Measurements from ENCODE around the gene ACYP1. TPM values are rescaled to one million over a fixed set of nuclear protein-coding genes. Genes with fewer than 3 reads are reported as not detected.

The ACYP1 gene
- total and polyA plus RNA-seq, 4 donors, result 11.6 to 35.5 (median 16.8) TPM

- WGBS, 2 donors, result 82 to 92% methylated on average over 5 of the region's 5 CpGs
- H3K4me1 ChIP-seq (ENCODE audit: control insufficient read depth in 5 of 5, insufficient read depth in 5 of 5, low read length in 5 of 5), result peaks cover 5 to 64% (median 10%) of the 10 kb centered on the region in 5 donors
- TF ChIP-seq CTCF (IDR thresholded peaks at IDR 0.05; ENCODE audit: control extremely low read depth, extremely low read depth), result no peak
Measured at GRCh38 chr14:75049136-75049535, 14.7 kb downstream of the ACYP1 start.

GRCh38 chr14:75048101-75048500 is 15.7 kb downstream of the ACYP1 start:
- no peak overlapping the region for H3K9ac ChIP-seq (ENCODE audit: insufficient read depth in 1 of 2, low read length in 2 of 2)
- H3K36me3 ChIP-seq (ENCODE audit: control insufficient read depth in 4 of 4, insufficient read depth in 4 of 4, low read length in 4 of 4), result peaks cover 0 to 7% (median under 1%) of the 10 kb centered on the region in 4 donors
- H3K27ac ChIP-seq (ENCODE audit: low read depth in 1 of 2, low read length in 1 of 2), result no peak overlapping the region
- peaks cover 0 to 64% (median 10%) of the 10 kb centered on the region in 5 donors for H3K4me1 ChIP-seq (ENCODE audit: control insufficient read depth in 5 of 5, insufficient read depth in 5 of 5, low read length in 5 of 5)
- no peaks in the 10 kb centered on the region for H3K27me3 ChIP-seq (ENCODE audit: control insufficient read depth in 3 of 3, insufficient read depth in 3 of 3, low read length in 2 of 3)
- no peak for DNase-seq
- 86 to 91% methylated on average over 2 of the region's 2 CpGs for WGBS, 2 donors
- no peak for TF ChIP-seq CTCF (IDR thresholded peaks at IDR 0.05; ENCODE audit: control extremely low read depth, extremely low read depth)
- H3K9me3 ChIP-seq (ENCODE audit: control insufficient read depth in 4 of 4, insufficient read depth in 3 of 4, low read length in 3 of 4), result no peaks in the 10 kb centered on the region
- ATAC-seq (ENCODE audit: insufficient read depth, low FRiP score), result no peak
- H3K4me3 ChIP-seq, result no peak overlapping the region

More at GRCh38 chr14:75049136-75049535, 14.7 kb downstream of the ACYP1 start:
- no peaks in the 10 kb centered on the region for H3K27me3 ChIP-seq (ENCODE audit: control insufficient read depth in 3 of 3, insufficient read depth in 3 of 3, low read length in 2 of 3)
- peaks cover 0 to 7% (median 0%) of the 10 kb centered on the region in 4 donors for H3K36me3 ChIP-seq (ENCODE audit: control insufficient read depth in 4 of 4, insufficient read depth in 4 of 4, low read length in 4 of 4)
- no peak for DNase-seq
- H3K27ac ChIP-seq (ENCODE audit: low read depth in 1 of 2, low read length in 1 of 2), result peak overlapping the region in 1 of 2 donors; percentile 74
- H3K9me3 ChIP-seq (ENCODE audit: control insufficient read depth in 4 of 4, insufficient read depth in 3 of 4, low read length in 3 of 4), result no peaks in the 10 kb centered on the region
- no peak overlapping the region for H3K4me3 ChIP-seq
- no peak overlapping the region for H3K9ac ChIP-seq (ENCODE audit: insufficient read depth in 1 of 2, low read length in 2 of 2)
- ATAC-seq (ENCODE audit: insufficient read depth, low FRiP score), result no peak

GRCh38 chr14:75047506-75047905 is 16.3 kb downstream of the ACYP1 start:
- no peak overlapping the region for H3K9ac ChIP-seq (ENCODE audit: insufficient read depth in 1 of 2, low read length in 2 of 2)
- no peaks in the 10 kb centered on the region for H3K9me3 ChIP-seq (ENCODE audit: control insufficient read depth in 4 of 4, insufficient read depth in 3 of 4, low read length in 3 of 4)
- DNase-seq (no peak), ATAC-seq (ENCODE audit: insufficient read depth, low FRiP score) (no peak)
- H3K27me3 ChIP-seq (ENCODE audit: control insufficient read depth in 3 of 3, insufficient read depth in 3 of 3, low read length in 2 of 3), result no peaks in the 10 kb centered on the region
- no peak overlapping the region for H3K27ac ChIP-seq (ENCODE audit: low read depth in 1 of 2, low read length in 1 of 2)
- no peak for TF ChIP-seq CTCF (IDR thresholded peaks at IDR 0.05; ENCODE audit: control extremely low read depth, extremely low read depth)
- H3K36me3 ChIP-seq (ENCODE audit: control insufficient read depth in 4 of 4, insufficient read depth in 4 of 4, low read length in 4 of 4), result peaks cover 0 to 7% (median 1%) of the 10 kb centered on the region in 4 donors
- peaks cover 1 to 63% (median 10%) of the 10 kb centered on the region in 5 donors for H3K4me1 ChIP-seq (ENCODE audit: control insufficient read depth in 5 of 5, insufficient read depth in 5 of 5, low read length in 5 of 5)
- H3K4me3 ChIP-seq, result no peak overlapping the region
- WGBS, 2 donors, result 85 to 94% methylated on average over 4 of the region's 4 CpGs

- 94% methylated on average over 3 of the region's 3 CpGs for WGBS, 2 donors
- ATAC-seq (ENCODE audit: insufficient read depth, low FRiP score), result no peak
- Histone ChIP-seq H3K36me3 (ENCODE audit: control insufficient read depth in 4 of 4, insufficient read depth in 4 of 4, low read length in 4 of 4) (peaks cover 2 to 7% (median 3%) of the 10 kb centered on the region in 4 donors), H3K27ac (ENCODE audit: low read depth in 1 of 2, low read length in 1 of 2) (no peak overlapping the region), H3K27me3 (ENCODE audit: control insufficient read depth in 3 of 3, insufficient read depth in 3 of 3, low read length in 2 of 3) (no peaks in the 10 kb centered on the region), H3K4me3 (no peak overlapping the region), H3K9me3 (ENCODE audit: control insufficient read depth in 4 of 4, insufficient read depth in 3 of 4, low read length in 3 of 4) (no peaks in the 10 kb centered on the region), H3K4me1 (ENCODE audit: control insufficient read depth in 5 of 5, insufficient read depth in 5 of 5, low read length in 5 of 5) (peaks cover 6 to 65% (median 10%) of the 10 kb centered on the region in 5 donors), H3K9ac (ENCODE audit: insufficient read depth in 1 of 2, low read length in 2 of 2) (no peak overlapping the region)
- no peak for DNase-seq
- no peak for TF ChIP-seq CTCF (IDR thresholded peaks at IDR 0.05; ENCODE audit: control extremely low read depth, extremely low read depth)
Measured at GRCh38 chr14:75046899-75047298, 16.9 kb downstream of the ACYP1 start.

Data from lung (tissue), 12 donors.